T-helper 2 cell (primary cell): Measurements from ENCODE around the gene MORN3.
A peak's percentile ranks its signal among the peaks of the same experiment; 100 is the strongest.
"Not testable (repeated sequence)": the region's sequence is repeated elsewhere in the genome, so short reads cannot be mapped to it uniquely, and the experiment has no call there.

ENCODE experiments used
- DNase-seq, 5 experiments: peaks; one replicate each; pipeline versions ENCODE4 v3.0.0 to v3.0.0-alpha.2; 2012 to 2022

The MORN3 gene

GRCh38 chr12:121637231-121637914 is 32.1 kb downstream of the MORN3 start:
- peak in 3 of 5 experiments; percentile 24 to 84 (median 64) for DNase-seq

- no peak for DNase-seq
Observed at GRCh38 chr12:121634836-121635235, 34.6 kb downstream of the MORN3 start.

- DNase-seq = not testable (repeated sequence)
Observed at GRCh38 chr12:121633833-121634196, 35.6 kb downstream of the MORN3 start.

- peak in 1 of 5 experiments; percentile 19 for DNase-seq
Observed at GRCh38 chr12:121632069-121632970, 37.1 kb downstream of the MORN3 start.

- DNase-seq = no peak
Observed at GRCh38 chr12:121630791-121631355, 38.6 kb downstream of the MORN3 start.

GRCh38 chr12:121628536-121628935 is 40.9 kb downstream of the MORN3 start:
- DNase-seq = peak in 1 of 5 experiments; percentile 48

GRCh38 chr12:121628037-121628436 is 41.4 kb downstream of the MORN3 start:
- no peak for DNase-seq

GRCh38 chr12:121626853-121627640 is 42.4 kb downstream of the MORN3 start:
- peak; percentile 52 to 94 (median 79) for DNase-seq

- peak; percentile 85 to 96 (median 94) for DNase-seq
Observed at GRCh38 chr12:121626087-121626852, 43.2 kb downstream of the MORN3 start, which contains the start of gene ORAI1. Gene ORAI1 (plus strand): TSS chr12:121626530.

- no peak for DNase-seq
Observed at GRCh38 chr12:121620333-121620891, 49.0 kb downstream of the MORN3 start.

GRCh38 chr12:121618659-121619233 is 50.7 kb downstream of the MORN3 start:
- no peak for DNase-seq

- peak in 2 of 5 experiments; percentile 17 to 49 for DNase-seq
Observed at GRCh38 chr12:121614872-121615467, 54.5 kb downstream of the MORN3 start.

- no peak for DNase-seq
Observed at GRCh38 chr12:121613462-121613861, 56.0 kb downstream of the MORN3 start.

GRCh38 chr12:121611306-121611705 is 58.1 kb downstream of the MORN3 start:
- DNase-seq = peak in 1 of 5 experiments; percentile 10

- DNase-seq = no peak
Observed at GRCh38 chr12:121610239-121611149, 59.0 kb downstream of the MORN3 start.

GRCh38 chr12:121608301-121608700 is 61.2 kb downstream of the MORN3 start:
- DNase-seq = no peak

- no peak for DNase-seq
Observed at GRCh38 chr12:121603581-121603980, 65.9 kb downstream of the MORN3 start.

- DNase-seq = no peak
Observed at GRCh38 chr12:121602766-121603165, 66.7 kb downstream of the MORN3 start.

- no peak for DNase-seq
Observed at GRCh38 chr12:121600702-121601336, 68.6 kb downstream of the MORN3 start.
